HCT116 (cell line): Measurements from ENCODE around the gene MTMR1. TPM values are rescaled to one million over a fixed set of nuclear protein-coding genes. Genes with fewer than 3 reads are reported as not detected.

Experiments
- ATAC-seq: fragments of 200-7000 bp; cut with Tn5 transposase; 2 replicates; pipeline ENCODE4 v1.9.1; 2020; ENCODE audit warnings: mild to moderate bottlenecking, moderate library complexity
- BruUV-seq: library from RNA; stranded (reverse); fragments of 400-500 nt; replicated peaks from 2 replicates; lab custom pipeline; 2021; lab: Mats Ljungman, UMichigan
- CTCF ChIA-PET: fragments of 300-600 bp; sonication (Branson Sonifier 250); formaldehyde crosslinking; loops from one replicate; lab custom pipeline; 2021; ENCODE audit warnings: antibody characterized with exemption; lab: Charles Lee
- POLR2A ChIA-PET: fragments of 300-600, 350-600 bp; sonication (Branson Sonifier 250); formaldehyde crosslinking; loops from one replicate; lab custom pipeline; 2021; ENCODE audit warnings: antibody characterized with exemption; lab: Charles Lee
- RAD21 ChIA-PET, 2 experiments: fragments of 300-600 bp; sonication (Branson Sonifier 250); formaldehyde crosslinking; loops; one replicate each; lab custom pipeline; 2023; ENCODE audit warnings: low total read pairs in 2 of 2; ENCODE audit not compliant: uncharacterized antibody in 2 of 2, unreplicated experiment in 2 of 2, low non-redundant PET in 1 of 2; lab: Charles Lee
- DNase-seq: peaks from one replicate; pipeline ENCODE4 v3.0.0-alpha.2; 2010; ENCODE audit warnings: low read depth, low spot score
- H2AFZ ChIP-seq: fragments of 200-600 bp; shearing (Covaris generic), sonication (generic); 2 replicates; pipeline ENCODE4 v1.6.1; 2017; ENCODE audit warnings: low read depth, mixed run types, mixed read lengths, antibody characterized with exemption, low read length; ENCODE audit not compliant: poor library complexity, severe bottlenecking
- H3K27ac ChIP-seq: 2 replicates; pipeline ENCODE4 v1.5.1; 2012; ENCODE audit warnings: low read depth, low read length
- H3K27me3 ChIP-seq: fragments of 200-600 bp; sonication (generic); 2 replicates; pipeline ENCODE4 v1.6.1; 2016; ENCODE audit warnings: mixed run types, low read length, mixed read lengths; ENCODE audit not compliant: insufficient read depth
- H3K36me3 ChIP-seq, 2 experiments: fragments of 200-500 bp in 1 of 2; fragments of 200-600 bp in 1 of 2; sonication (Bioruptor generic) in 1 of 2; sonication (generic) in 1 of 2; 2 replicates each; pipeline versions ENCODE4 v1.5.1 to v1.6.1; 2014 to 2016; ENCODE audit warnings: low read length in 2 of 2, inconsistent platforms in 1 of 2, mixed read lengths in 1 of 2, mixed run types in 1 of 2; ENCODE audit not compliant: insufficient read depth in 2 of 2, control insufficient read depth in 1 of 2
- H3K4me1 ChIP-seq, 2 experiments: fragments of 200-600 bp in 1 of 2; sonication (generic) in 1 of 2; 2 replicates each; pipeline versions ENCODE4 v1.5.1 to v1.6.1; 2012 to 2017; ENCODE audit warnings: low read length in 2 of 2, inconsistent platforms in 1 of 2, mild to moderate bottlenecking in 1 of 2, mixed read lengths in 1 of 2, mixed run types in 1 of 2, moderate library complexity in 1 of 2; ENCODE audit not compliant: insufficient read depth in 2 of 2, control insufficient read depth in 1 of 2
- H3K4me2 ChIP-seq: fragments of 200-600 bp; sonication (generic); 2 replicates; pipeline ENCODE4 v1.6.1; 2017; ENCODE audit warnings: mixed run types, low read length, mixed read lengths
- H3K4me3 ChIP-seq, 2 experiments: fragments of 200-600 bp in 1 of 2; sonication (generic) in 1 of 2; replicated peaks in 1 of 2; 2 replicates each; pipeline ENCODE4 v1.5.1; 2011 to 2016; ENCODE audit warnings: low read length in 2 of 2, control low read depth in 1 of 2, low read depth in 1 of 2, mild to moderate bottlenecking in 1 of 2, mixed read lengths in 1 of 2, mixed run types in 1 of 2
- H3K79me2 ChIP-seq: fragments of 200-600 bp; sonication (generic); 2 replicates; pipeline ENCODE4 v1.6.1; 2017; ENCODE audit warnings: mild to moderate bottlenecking, mixed run types, low read length, moderate library complexity, mixed read lengths; ENCODE audit not compliant: insufficient read depth
- H3K9ac ChIP-seq: fragments of 200-600 bp; sonication (generic); 2 replicates; pipeline ENCODE4 v1.6.1; 2016; ENCODE audit warnings: low read length, mixed read lengths
- H3K9me2 ChIP-seq: fragments of 200-600 bp; sonication (generic), shearing (Covaris generic); 2 replicates; pipeline ENCODE4 v1.6.1; 2017; ENCODE audit warnings: mixed run types, mild to moderate bottlenecking, moderate library complexity; ENCODE audit not compliant: insufficient read depth
- H3K9me3 ChIP-seq, 2 experiments: fragments of 200-500 bp in 1 of 2; fragments of 200-600 bp in 1 of 2; sonication (Bioruptor generic) in 1 of 2; sonication (generic) in 1 of 2; 2 replicates each; pipeline ENCODE4 v1.6.1; 2014 to 2017; ENCODE audit warnings: low read length in 2 of 2, mixed read lengths in 2 of 2, inconsistent platforms in 1 of 2, low read depth in 1 of 2, mild to moderate bottlenecking in 1 of 2, mixed run types in 1 of 2, moderate library complexity in 1 of 2; ENCODE audit not compliant: control insufficient read depth in 1 of 2, insufficient read depth in 1 of 2
- H4K20me1 ChIP-seq: fragments of 200-600 bp; sonication (generic), shearing (Covaris generic); 2 replicates; pipeline ENCODE4 v1.6.1; 2017; ENCODE audit warnings: mixed run types, mild to moderate bottlenecking, moderate library complexity; ENCODE audit not compliant: insufficient read depth
- ATF3 ChIP-seq: IDR thresholded peaks from 2 replicates; pipeline ENCODE4 v1.6.1; 2012
- EGR1 ChIP-seq: IDR thresholded peaks from 2 replicates; pipeline ENCODE4 v1.6.1; 2012; ENCODE audit warnings: low read depth
- ELF1 ChIP-seq: IDR thresholded peaks from 2 replicates; pipeline ENCODE4 v1.6.1; 2012; ENCODE audit warnings: low read depth, borderline replicate concordance
- JUND ChIP-seq: IDR thresholded peaks from 2 replicates; pipeline ENCODE4 v1.6.1; 2012
- MAX ChIP-seq: IDR thresholded peaks from 2 replicates; pipeline ENCODE4 v1.6.1; 2012
- POLR2AphosphoS5 ChIP-seq: IDR thresholded peaks from 2 replicates; pipeline ENCODE4 v1.6.1; 2011; ENCODE audit warnings: mild to moderate bottlenecking, low read depth, low read length, moderate library complexity
- REST ChIP-seq: IDR thresholded peaks from 2 replicates; pipeline ENCODE4 v1.6.1; 2012; ENCODE audit warnings: low read depth
- SIN3A ChIP-seq: IDR thresholded peaks from 2 replicates; pipeline ENCODE4 v1.6.1; 2012; ENCODE audit warnings: low read depth
- TCF7L2 ChIP-seq: IDR thresholded peaks from 2 replicates; pipeline ENCODE4 v1.7.0; 2011; ENCODE audit warnings: borderline replicate concordance, inconsistent platforms; ENCODE audit not compliant: insufficient read depth, insufficient read length; ENCODE audit errors: extremely low read depth
- YY1 ChIP-seq: IDR thresholded peaks from 2 replicates; pipeline ENCODE4 v1.6.1; 2011; ENCODE audit warnings: low read length, low read depth, moderate library complexity, mild to moderate bottlenecking; ENCODE audit not compliant: insufficient replicate concordance; ENCODE audit errors: extremely low read depth
- ZBTB33 ChIP-seq: IDR thresholded peaks from 2 replicates; pipeline ENCODE4 v1.6.1; 2011; ENCODE audit warnings: mild to moderate bottlenecking, low read length, moderate library complexity; ENCODE audit not compliant: insufficient replicate concordance; ENCODE audit errors: extremely low read depth
- ZNF274 ChIP-seq: fragments of 200-500 bp; sonication (Bioruptor generic); IDR thresholded peaks from 2 replicates; pipeline ENCODE4 v1.6.1; 2014; ENCODE audit warnings: mild to moderate bottlenecking, low read depth, low read length, inconsistent platforms
- intact Hi-C: fragments of 100-400 bp; cut with micrococcal nuclease; formaldehyde crosslinking; loops from 2 replicates; pipeline ENCODE4 v1.10.0; 2022
- total RNA-seq: library from RNA; stranded (reverse); gene quantifications from one replicate; pipeline ENCODE4 v1.2.1, GENCODE V29; 2021; ENCODE audit not compliant: unreplicated experiment

Gene MTMR1
- total RNA-seq, 1 experiment from 2014 or later = 20.0 TPM

DNA sequence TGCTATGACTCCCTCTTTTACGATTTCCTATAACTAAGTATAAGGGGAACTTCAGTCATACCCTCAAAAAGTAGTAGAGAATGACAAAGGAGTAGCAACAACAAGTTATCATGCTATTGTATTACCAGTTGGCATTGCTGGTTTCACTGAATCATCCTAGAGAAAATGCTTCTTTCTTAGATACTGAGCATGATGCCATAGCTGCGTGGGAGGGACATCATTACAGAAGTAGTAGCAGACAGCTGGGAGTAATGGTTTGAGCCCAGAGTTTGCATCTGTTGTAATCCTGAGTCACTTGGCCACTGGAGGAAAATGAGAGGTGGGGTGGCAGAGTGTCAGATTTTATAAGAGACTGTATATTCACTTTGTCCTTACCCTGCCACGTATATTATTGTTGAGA, 38.6 kb downstream of the MTMR1 start:
- no peak overlapping the region for H3K27ac ChIP-seq
- H3K9ac ChIP-seq = no peak overlapping the region
- H3K36me3 ChIP-seq = peaks cover 0 to 5% of the 10 kb centered on the region in 2 experiments; a peak in 2 of 4 replicates
- intact Hi-C loops = no loop called here
- ChIA-PET CTCF (no interaction called here), POLR2A (interaction anchor here (0.6 kb wide), 1 partner anchor 38 kb away, joined by 4 read pairs; no protein-coding TSS in a partner anchor), RAD21 (no interaction called here)
- DNase-seq (no peak), ATAC-seq (no peak)
- no peaks in the 10 kb centered on the region for H4K20me1 ChIP-seq
- H3K4me3 ChIP-seq = no peak overlapping the region
- H3K9me2 ChIP-seq = no peaks in the 10 kb centered on the region
- H3K4me2 ChIP-seq = no peak overlapping the region
- no peaks in the 10 kb centered on the region for H3K9me3 ChIP-seq
- H3K79me2 ChIP-seq = no peaks in the 10 kb centered on the region
- no TSS peak for BruUV-seq
- TF ChIP-seq ELF1 = no peak
- TF ChIP-seq POLR2AphosphoS5 = no peak
- no peak for TF ChIP-seq SIN3A
- no peak for TF ChIP-seq ATF3
- TF ChIP-seq ZBTB33 = no peak
- no peak for TF ChIP-seq TCF7L2
- TF ChIP-seq JUND = no peak
- no peak for TF ChIP-seq REST
- TF ChIP-seq MAX = no peak
- TF ChIP-seq EGR1 = no peak
- no peak for TF ChIP-seq ZNF274
- TF ChIP-seq YY1 = no peak
- H3K27me3 ChIP-seq = no peaks in the 10 kb centered on the region
- no peak overlapping the region for H2AFZ ChIP-seq
- no peaks in the 10 kb centered on the region for H3K4me1 ChIP-seq
